SJCRH30 (cell line): Measurements from ENCODE around the gene KCND3. TPM values are rescaled to one million over a fixed set of nuclear protein-coding genes. Genes with fewer than 3 reads are reported as not detected.

ENCODE experiments used
- DNase-seq, 2 experiments: peaks; one replicate each; pipeline ENCODE4 v3.0.0-alpha.2; 2015 to 2020
- H3K27ac ChIP-seq: fragments of 250-450 bp; sonication (Bioruptor Pico); 2 replicates; pipeline ENCODE4 v1.5.1; 2020; ENCODE audit warnings: mild to moderate bottlenecking, moderate library complexity
- H3K27me3 ChIP-seq: fragments of 250-450 bp; sonication (Bioruptor Pico); 2 replicates; pipeline ENCODE4 v1.5.1; 2020; ENCODE audit warnings: mild to moderate bottlenecking, moderate library complexity
- H3K36me3 ChIP-seq: fragments of 250-450 bp; sonication (Bioruptor Pico); 2 replicates; pipeline ENCODE4 v1.5.1; 2020; ENCODE audit warnings: mild to moderate bottlenecking, moderate library complexity
- H3K4me1 ChIP-seq: fragments of 250-450 bp; sonication (Bioruptor Pico); 2 replicates; pipeline ENCODE4 v1.5.1; 2020; ENCODE audit warnings: mild to moderate bottlenecking, moderate library complexity
- H3K4me3 ChIP-seq: fragments of 250-450 bp; sonication (Bioruptor Pico); 2 replicates; pipeline ENCODE4 v1.5.1; 2020; ENCODE audit warnings: mild to moderate bottlenecking, moderate library complexity
- H3K9me3 ChIP-seq: fragments of 250-450 bp; sonication (Bioruptor Pico); replicated peaks from 2 replicates; pipeline ENCODE4 v1.5.1; 2020; ENCODE audit warnings: mild to moderate bottlenecking, moderate library complexity
- total RNA-seq: library from RNA; depleted of rRNA; stranded (reverse); fragments of >200 nt; shearing (Covaris generic); gene quantifications from 2 replicates; pipeline ENCODE4 v1.2.3, GENCODE V29; 2014

Gene KCND3
- total RNA-seq, 1 experiment from 2014 or later, result 5.1 TPM

- DNase-seq, result peak in 1 of 2 experiments; percentile 17
- H3K36me3 ChIP-seq, result no peaks in the 10 kb centered on the region
- no peaks in the 10 kb centered on the region for H3K27me3 ChIP-seq
- H3K4me3 ChIP-seq, result no peak overlapping the region
- H3K4me1 ChIP-seq, result no peaks in the 10 kb centered on the region
- H3K27ac ChIP-seq, result no peak overlapping the region
- H3K9me3 ChIP-seq, result no peaks in the 10 kb centered on the region
Observed at GRCh38 chr1:111789666-111790316, 199.7 kb downstream of the KCND3 start.

- H3K27ac ChIP-seq, result no peak overlapping the region
- no peaks in the 10 kb centered on the region for H3K9me3 ChIP-seq
- no peak overlapping the region for H3K4me3 ChIP-seq
- DNase-seq, result no peak
- H3K4me1 ChIP-seq, result no peaks in the 10 kb centered on the region
- no peaks in the 10 kb centered on the region for H3K36me3 ChIP-seq
- no peaks in the 10 kb centered on the region for H3K27me3 ChIP-seq
Observed at GRCh38 chr1:111789142-111789541, 200.3 kb downstream of the KCND3 start.

- Histone ChIP-seq H3K27ac (no peak overlapping the region), H3K27me3 (no peaks in the 10 kb centered on the region), H3K4me3 (no peak overlapping the region), H3K4me1 (no peaks in the 10 kb centered on the region), H3K9me3 (no peaks in the 10 kb centered on the region), H3K36me3 (no peaks in the 10 kb centered on the region)
- no peak for DNase-seq
Observed at GRCh38 chr1:111786669-111787207, 202.7 kb downstream of the KCND3 start.

- Histone ChIP-seq H3K4me3 (no peak overlapping the region), H3K36me3 (no peaks in the 10 kb centered on the region)
Observed at GRCh38 chr1:111784273-111784901, 205.1 kb downstream of the KCND3 start.

GRCh38 chr1:111779546-111779945 is 209.9 kb downstream of the KCND3 start:
- Histone ChIP-seq H3K27me3 (no peaks in the 10 kb centered on the region), H3K36me3 (no peaks in the 10 kb centered on the region), H3K9me3 (no peaks in the 10 kb centered on the region), H3K27ac (peak overlapping the region; percentile 61; the same call in 1 of the 2 replicates), H3K4me3 (no peak overlapping the region), H3K4me1 (peaks cover 29% of the 10 kb centered on the region)
- no peak for DNase-seq

More at GRCh38 chr1:111784273-111784901, 205.1 kb downstream of the KCND3 start:
- Histone ChIP-seq H3K9me3 (no peaks in the 10 kb centered on the region), H3K27me3 (no peaks in the 10 kb centered on the region), H3K27ac (no peak overlapping the region), H3K4me1 (peaks cover under 1% of the 10 kb centered on the region; the same call in 1 of the 2 replicates)
- no peak for DNase-seq

- Histone ChIP-seq H3K4me3 (no peak overlapping the region), H3K27ac (peak overlapping the region; percentile 61), H3K27me3 (no peaks in the 10 kb centered on the region), H3K4me1 (peaks cover 29% of the 10 kb centered on the region), H3K9me3 (no peaks in the 10 kb centered on the region), H3K36me3 (no peaks in the 10 kb centered on the region)
- peak; percentile 17 to 51 for DNase-seq
Observed at GRCh38 chr1:111778541-111779051, 210.9 kb downstream of the KCND3 start.

- peaks cover 29% of the 10 kb centered on the region for H3K4me1 ChIP-seq
- DNase-seq, result no peak
- H3K9me3 ChIP-seq, result no peaks in the 10 kb centered on the region
- peak overlapping the region; percentile 61 for H3K27ac ChIP-seq
- H3K4me3 ChIP-seq, result no peak overlapping the region
- no peaks in the 10 kb centered on the region for H3K36me3 ChIP-seq
- H3K27me3 ChIP-seq, result no peaks in the 10 kb centered on the region
Observed at GRCh38 chr1:111778066-111778465, 211.4 kb downstream of the KCND3 start.

- Histone ChIP-seq H3K4me3 (no peak overlapping the region), H3K4me1 (peaks cover 29% of the 10 kb centered on the region), H3K27ac (no peak overlapping the region; the same call in 1 of the 2 replicates), H3K9me3 (no peaks in the 10 kb centered on the region), H3K36me3 (no peaks in the 10 kb centered on the region), H3K27me3 (no peaks in the 10 kb centered on the region)
- DNase-seq, result no peak
Observed at GRCh38 chr1:111777301-111777700, 212.2 kb downstream of the KCND3 start.

- no peak overlapping the region for H3K4me3 ChIP-seq
- H3K9me3 ChIP-seq, result no peaks in the 10 kb centered on the region
Observed at GRCh38 chr1:111776861-111777260, 212.6 kb downstream of the KCND3 start.

GRCh38 chr1:111776391-111776790 is 213.1 kb downstream of the KCND3 start:
- H3K27ac ChIP-seq, result no peak overlapping the region
- no peak overlapping the region for H3K4me3 ChIP-seq
- no peak for DNase-seq
- H3K36me3 ChIP-seq, result no peaks in the 10 kb centered on the region
- H3K4me1 ChIP-seq, result peaks cover 33% of the 10 kb centered on the region
- no peaks in the 10 kb centered on the region for H3K27me3 ChIP-seq
- no peaks in the 10 kb centered on the region for H3K9me3 ChIP-seq

More at GRCh38 chr1:111776861-111777260, 212.6 kb downstream of the KCND3 start:
- H3K27me3 ChIP-seq, result no peaks in the 10 kb centered on the region
- H3K36me3 ChIP-seq, result no peaks in the 10 kb centered on the region
- H3K27ac ChIP-seq, result no peak overlapping the region
- no peak for DNase-seq
- peaks cover 29% of the 10 kb centered on the region for H3K4me1 ChIP-seq

GRCh38 chr1:111775966-111776365 is 213.5 kb downstream of the KCND3 start:
- no peak for DNase-seq

GRCh38 chr1:111770916-111771315 is 218.6 kb downstream of the KCND3 start:
- no peak for DNase-seq
- Histone ChIP-seq H3K27me3 (no peaks in the 10 kb centered on the region), H3K4me1 (peaks cover 7% of the 10 kb centered on the region; the same call in 1 of the 2 replicates), H3K9me3 (no peaks in the 10 kb centered on the region), H3K27ac (no peak overlapping the region), H3K4me3 (no peak overlapping the region), H3K36me3 (peaks cover 31% of the 10 kb centered on the region)

More at GRCh38 chr1:111775966-111776365, 213.5 kb downstream of the KCND3 start:
- Histone ChIP-seq H3K36me3 (no peaks in the 10 kb centered on the region), H3K27me3 (no peaks in the 10 kb centered on the region), H3K27ac (no peak overlapping the region), H3K9me3 (no peaks in the 10 kb centered on the region), H3K4me3 (no peak overlapping the region), H3K4me1 (peaks cover 36% of the 10 kb centered on the region)

GRCh38 chr1:111769517-111770146 is 219.8 kb downstream of the KCND3 start:
- DNase-seq, result peak; percentile 43 to 82

GRCh38 chr1:111768625-111769024 is 220.8 kb downstream of the KCND3 start:
- Histone ChIP-seq H3K4me1 (peaks cover 7% of the 10 kb centered on the region; the same call in 1 of the 2 replicates), H3K9me3 (no peaks in the 10 kb centered on the region), H3K27ac (no peak overlapping the region), H3K4me3 (no peak overlapping the region), H3K27me3 (no peaks in the 10 kb centered on the region), H3K36me3 (peaks cover 46% of the 10 kb centered on the region)
- no peak for DNase-seq

More at GRCh38 chr1:111769517-111770146, 219.8 kb downstream of the KCND3 start:
- peaks cover 42% of the 10 kb centered on the region for H3K36me3 ChIP-seq
- H3K27me3 ChIP-seq, result no peaks in the 10 kb centered on the region
- peaks cover 7% of the 10 kb centered on the region; the same call in 1 of the 2 replicates for H3K4me1 ChIP-seq
- H3K4me3 ChIP-seq, result no peak overlapping the region
- H3K9me3 ChIP-seq, result no peaks in the 10 kb centered on the region
- H3K27ac ChIP-seq, result no peak overlapping the region

- Histone ChIP-seq H3K27me3 (no peaks in the 10 kb centered on the region), H3K36me3 (peaks cover 49% of the 10 kb centered on the region), H3K4me3 (no peak overlapping the region), H3K27ac (no peak overlapping the region), H3K4me1 (peaks cover 7% of the 10 kb centered on the region; the same call in 1 of the 2 replicates), H3K9me3 (no peaks in the 10 kb centered on the region)
- no peak for DNase-seq
Observed at GRCh38 chr1:111768023-111768422, 221.4 kb downstream of the KCND3 start.
